Measurements from ENCODE around the gene NDUFAF2.
A peak's percentile ranks its signal among the peaks of the same experiment; 100 is the strongest.
"Not testable (repeated sequence)": the region's sequence is repeated elsewhere in the genome, so short reads cannot be mapped to it uniquely, and the experiment has no call there.

Gene NDUFAF2

GRCh38 chr5:60993425-60993824 lies 48.4 kb downstream of the NDUFAF2 start:
- DNase-seq (ENCODE audit: low spot score), result no peak

- no peak for DNase-seq (ENCODE audit: low spot score)
Measured at GRCh38 chr5:60993875-60994571, 49.0 kb downstream of the NDUFAF2 start.

DNA sequence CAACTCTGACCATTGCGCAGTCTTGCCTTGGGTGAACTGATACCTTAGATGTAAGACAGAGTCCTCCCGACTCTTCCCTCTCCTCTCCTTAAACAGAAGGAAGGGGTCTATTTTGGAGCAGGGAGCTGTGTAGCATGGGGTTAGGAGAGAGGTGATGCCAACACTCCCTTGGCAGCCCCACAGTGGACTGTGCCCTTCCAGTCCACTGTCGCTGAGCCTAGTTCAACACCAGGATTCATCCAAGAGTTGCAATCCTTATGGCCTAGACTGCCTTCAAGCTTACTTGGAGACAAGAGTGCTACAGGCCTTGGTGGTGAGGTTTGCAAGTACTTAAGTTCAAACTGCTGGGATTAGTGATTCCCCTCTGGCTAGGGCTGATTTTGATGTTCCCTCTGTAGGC lies 51.4 kb downstream of the NDUFAF2 start:
- no peak for DNase-seq (ENCODE audit: low spot score)

- no peak for DNase-seq (ENCODE audit: low spot score)
Measured at GRCh38 chr5:60997721-60998120, 52.7 kb downstream of the NDUFAF2 start.

- DNase-seq (ENCODE audit: low spot score), result no peak
Measured at GRCh38 chr5:61000887-61001286, 55.9 kb downstream of the NDUFAF2 start.

GRCh38 chr5:61001647-61002046 lies 56.6 kb downstream of the NDUFAF2 start:
- no peak for DNase-seq (ENCODE audit: low spot score)

- DNase-seq (ENCODE audit: low spot score), result peak; percentile 14
Measured at GRCh38 chr5:61002611-61003355, 57.8 kb downstream of the NDUFAF2 start.

DNA sequence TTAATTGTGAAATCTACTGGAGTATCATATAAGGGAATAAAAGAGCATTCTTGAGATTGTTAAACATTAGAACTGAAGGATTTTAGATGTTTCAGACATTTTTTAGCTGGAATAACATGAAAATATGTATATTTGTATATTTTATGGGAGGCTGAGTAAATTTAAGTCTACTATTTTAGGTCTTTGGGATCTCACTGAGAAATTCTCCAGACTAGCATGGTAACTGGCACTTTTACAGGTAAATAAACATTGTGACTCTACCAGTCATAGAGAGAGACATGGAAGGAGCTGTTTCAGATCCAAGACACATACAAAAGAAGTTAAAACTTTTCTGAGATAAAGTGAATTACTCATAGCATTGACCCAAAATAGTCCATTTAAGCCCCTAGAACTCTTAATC lies 59.4 kb downstream of the NDUFAF2 start:
- DNase-seq (ENCODE audit: low spot score), result no peak

DNA sequence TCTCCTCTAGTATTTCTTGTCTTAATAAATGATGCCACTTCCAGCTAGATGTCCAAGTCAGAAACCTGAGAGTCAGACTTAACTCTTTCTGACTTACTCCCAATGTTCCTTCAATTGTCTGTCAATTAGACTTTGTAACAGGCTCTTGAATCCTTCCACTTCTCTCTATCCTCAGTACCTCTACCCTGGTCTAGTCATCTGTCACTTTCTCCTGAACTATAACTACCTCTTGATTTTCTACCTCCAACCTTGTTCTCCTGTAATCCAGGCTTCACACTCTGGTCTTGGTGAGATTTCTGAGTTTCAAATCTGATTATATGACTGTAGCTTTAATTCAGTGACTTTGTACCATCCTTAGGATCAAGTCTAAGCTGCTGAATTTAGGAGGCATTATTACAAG lies 64.9 kb downstream of the NDUFAF2 start:
- no peak for DNase-seq (ENCODE audit: low spot score)

GRCh38 chr5:61010467-61011454 lies 65.8 kb downstream of the NDUFAF2 start:
- DNase-seq (ENCODE audit: low spot score), result no peak

GRCh38 chr5:61018062-61018461 lies 73.1 kb downstream of the NDUFAF2 start:
- DNase-seq (ENCODE audit: low spot score), result no peak

- no peak for DNase-seq (ENCODE audit: low spot score)
Measured at GRCh38 chr5:61019642-61020041, 74.6 kb downstream of the NDUFAF2 start.

- no peak for DNase-seq (ENCODE audit: low spot score)
Measured at GRCh38 chr5:61020415-61020814, 75.4 kb downstream of the NDUFAF2 start.

- DNase-seq (ENCODE audit: low spot score), result no peak
Measured at GRCh38 chr5:61023131-61023530, 78.1 kb downstream of the NDUFAF2 start.

DNA sequence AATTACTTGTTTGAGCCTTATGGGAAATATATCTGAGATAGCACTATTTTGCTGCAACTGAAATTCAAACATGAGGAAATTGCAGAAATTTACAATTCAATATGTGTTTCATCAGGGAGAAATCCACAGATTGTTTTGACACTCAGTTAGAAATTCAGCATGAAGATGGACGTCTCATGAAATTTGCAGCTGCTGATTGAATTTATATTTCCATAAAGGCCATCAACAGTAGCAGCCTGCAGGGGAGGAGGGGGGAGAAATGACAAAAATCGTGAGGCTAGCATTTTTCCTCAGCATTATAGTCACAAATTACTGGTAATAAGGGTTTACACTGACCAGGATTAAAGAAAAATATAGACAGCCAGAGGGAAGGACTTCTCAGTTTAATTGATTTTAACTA lies 81.0 kb downstream of the NDUFAF2 start:
- no peak for DNase-seq (ENCODE audit: low spot score)

- DNase-seq (ENCODE audit: low spot score), result no peak
Measured at GRCh38 chr5:61028382-61028781, 83.4 kb downstream of the NDUFAF2 start.

DNA sequence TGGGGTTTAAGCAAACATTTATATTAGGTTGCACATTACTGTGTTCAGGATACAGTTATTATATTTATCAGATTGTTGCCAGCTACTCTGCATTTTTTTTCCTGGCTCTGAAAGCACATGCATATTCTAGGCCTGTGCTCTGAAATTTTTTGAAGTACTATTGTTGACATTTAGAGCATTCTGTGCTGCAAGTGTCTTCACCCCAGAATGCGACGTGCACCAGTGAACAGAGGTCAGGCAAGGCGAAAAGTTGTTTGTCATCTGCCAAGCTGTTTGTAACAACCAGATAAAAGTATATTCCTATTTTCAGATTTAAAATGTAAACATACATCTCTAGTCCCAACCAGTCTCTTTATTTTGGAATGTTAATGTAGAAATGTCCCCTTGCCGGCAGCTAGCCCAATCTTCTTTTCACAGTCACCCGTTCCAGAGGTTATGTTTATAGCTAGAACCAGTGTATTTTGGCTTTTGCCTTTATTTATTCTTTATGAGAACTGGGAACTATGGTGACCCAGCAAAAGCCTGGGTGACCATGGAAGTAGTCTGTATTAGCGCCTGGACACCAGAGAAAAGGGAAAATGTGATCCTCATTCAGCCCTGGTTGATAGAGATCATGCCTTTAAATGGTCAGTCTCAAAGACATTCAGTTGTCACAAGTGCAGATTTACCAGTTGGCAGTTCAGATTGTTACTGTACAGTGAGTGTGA lies 84.6 kb downstream of the NDUFAF2 start:
- no peak for DNase-seq (ENCODE audit: low spot score)

GRCh38 chr5:61030163-61030482 lies 85.1 kb downstream of the NDUFAF2 start:
- DNase-seq (ENCODE audit: low spot score), result no peak

GRCh38 chr5:61031301-61031700 lies 86.3 kb downstream of the NDUFAF2 start:
- not testable (repeated sequence) for DNase-seq (ENCODE audit: low spot score)

- DNase-seq (ENCODE audit: low spot score), result no peak
Measured at GRCh38 chr5:61044545-61044944, 99.5 kb downstream of the NDUFAF2 start.

- no peak for DNase-seq (ENCODE audit: low spot score)
Measured at GRCh38 chr5:61047346-61047745, 102.3 kb downstream of the NDUFAF2 start.

GRCh38 chr5:61048534-61048933 lies 103.5 kb downstream of the NDUFAF2 start:
- DNase-seq (ENCODE audit: low spot score), result no peak
